ENCODE data around the gene ZNF37A. TPM values are rescaled to one million over a fixed set of nuclear protein-coding genes. Genes with fewer than 3 reads are reported as not detected.
A peak's percentile ranks its signal among the peaks of the same experiment; 100 is the strongest.

Gene ZNF37A
- total RNA-seq, 1 donor from 2014 or later, result 16.6 TPM

DNA sequence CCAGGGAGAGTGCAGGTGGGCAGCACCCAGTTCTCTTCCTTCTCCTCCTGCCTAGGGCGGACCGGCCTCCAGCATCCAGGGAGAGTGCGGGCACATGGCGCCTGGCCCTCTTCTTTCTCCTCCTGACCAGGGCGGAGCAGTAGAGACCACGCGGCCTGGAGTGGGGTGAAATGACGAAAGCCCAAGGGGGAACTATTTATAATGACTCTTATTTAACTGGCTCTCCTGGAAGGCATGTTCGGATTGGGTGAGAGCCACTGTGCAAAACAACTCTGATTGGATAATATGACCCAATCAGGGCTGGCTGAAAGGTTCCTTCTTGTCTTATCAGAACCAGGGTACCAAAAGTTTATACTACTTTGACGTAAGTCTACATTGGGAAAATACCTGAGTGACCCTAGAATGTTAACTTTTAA, 63.1 kb downstream of the ZNF37A start:
- DNase-seq (no peak), ATAC-seq (peak; percentile 16)
- intact Hi-C loops (cut with DNase I), result no loop called here
- Histone ChIP-seq H3K27ac (no peak overlapping the region), H3K4me3 (no peak overlapping the region), H3K27me3 (no peaks in the 10 kb centered on the region), H3K36me3 (no peaks in the 10 kb centered on the region), H3K9me3 (peaks cover 14% of the 10 kb centered on the region), H3K4me1 (no peaks in the 10 kb centered on the region)
- TF ChIP-seq, protein P1, sequence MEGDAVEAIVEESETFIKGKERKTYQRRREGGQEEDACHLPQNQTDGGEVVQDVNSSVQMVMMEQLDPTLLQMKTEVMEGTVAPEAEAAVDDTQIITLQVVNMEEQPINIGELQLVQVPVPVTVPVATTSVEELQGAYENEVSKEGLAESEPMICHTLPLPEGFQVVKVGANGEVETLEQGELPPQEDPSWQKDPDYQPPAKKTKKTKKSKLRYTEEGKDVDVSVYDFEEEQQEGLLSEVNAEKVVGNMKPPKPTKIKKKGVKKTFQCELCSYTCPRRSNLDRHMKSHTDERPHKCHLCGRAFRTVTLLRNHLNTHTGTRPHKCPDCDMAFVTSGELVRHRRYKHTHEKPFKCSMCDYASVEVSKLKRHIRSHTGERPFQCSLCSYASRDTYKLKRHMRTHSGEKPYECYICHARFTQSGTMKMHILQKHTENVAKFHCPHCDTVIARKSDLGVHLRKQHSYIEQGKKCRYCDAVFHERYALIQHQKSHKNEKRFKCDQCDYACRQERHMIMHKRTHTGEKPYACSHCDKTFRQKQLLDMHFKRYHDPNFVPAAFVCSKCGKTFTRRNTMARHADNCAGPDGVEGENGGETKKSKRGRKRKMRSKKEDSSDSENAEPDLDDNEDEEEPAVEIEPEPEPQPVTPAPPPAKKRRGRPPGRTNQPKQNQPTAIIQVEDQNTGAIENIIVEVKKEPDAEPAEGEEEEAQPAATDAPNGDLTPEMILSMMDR (IDR thresholded peaks at IDR 0.05), result no peak

DNA sequence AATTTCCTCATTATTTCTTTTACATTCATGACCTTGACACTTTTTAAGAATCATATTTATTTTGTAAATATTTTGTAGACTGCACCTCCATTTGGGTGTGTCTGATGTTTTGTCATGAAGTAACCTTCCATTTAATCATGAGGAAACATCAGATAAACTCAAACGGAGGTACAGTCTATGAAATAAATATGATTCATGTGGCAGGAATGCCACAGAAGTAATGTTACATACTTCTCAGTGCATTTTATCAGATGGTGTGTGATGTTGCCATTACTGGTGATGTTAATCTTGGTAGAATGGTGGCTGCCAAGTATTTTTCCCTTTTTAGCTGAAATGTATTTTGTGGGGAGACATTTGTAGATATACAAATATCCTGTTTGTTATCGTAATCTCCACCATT, 64.9 kb downstream of the ZNF37A start:
- Histone ChIP-seq H3K4me3 (no peak overlapping the region), H3K9me3 (peaks cover 14% of the 10 kb centered on the region), H3K4me1 (no peaks in the 10 kb centered on the region), H3K27me3 (no peaks in the 10 kb centered on the region), H3K36me3 (no peaks in the 10 kb centered on the region), H3K27ac (no peak overlapping the region)
- ATAC-seq, result no peak
- intact Hi-C loops (cut with DNase I), result no loop called here
- DNase-seq, result no peak
- TF ChIP-seq, protein P1 (IDR thresholded peaks at IDR 0.05), result no peak

DNA sequence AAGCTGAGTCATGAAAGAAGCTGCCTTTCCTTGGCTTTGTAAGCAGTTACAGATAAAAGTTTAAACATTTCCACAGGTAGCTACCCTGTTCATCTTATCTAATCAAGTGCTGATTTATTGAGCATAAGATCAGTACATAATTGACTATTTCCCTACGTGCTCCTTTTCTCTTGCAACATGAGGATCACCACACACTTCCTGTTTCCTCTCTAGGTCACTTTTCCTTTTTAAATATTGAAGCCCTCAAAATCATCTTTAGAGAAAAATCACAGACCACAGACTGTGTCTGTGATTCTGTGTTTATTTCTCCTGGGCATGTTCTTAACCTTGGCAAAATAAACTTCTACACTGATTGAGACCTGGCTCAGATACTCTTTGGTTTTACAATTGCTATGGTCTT, 69.5 kb downstream of the ZNF37A start:
- no peaks in the 10 kb centered on the region for H3K27me3 ChIP-seq
- ATAC-seq (no peak), DNase-seq (no peak)
- TF ChIP-seq, protein P1 (IDR thresholded peaks at IDR 0.05), result no peak
- H3K4me1 ChIP-seq, result no peaks in the 10 kb centered on the region
- H3K36me3 ChIP-seq, result no peaks in the 10 kb centered on the region
- intact Hi-C loops (cut with DNase I), result no loop called here
- H3K4me3 ChIP-seq, result no peak overlapping the region
- no peak overlapping the region for H3K27ac ChIP-seq
- peaks cover 14% of the 10 kb centered on the region for H3K9me3 ChIP-seq

DNA sequence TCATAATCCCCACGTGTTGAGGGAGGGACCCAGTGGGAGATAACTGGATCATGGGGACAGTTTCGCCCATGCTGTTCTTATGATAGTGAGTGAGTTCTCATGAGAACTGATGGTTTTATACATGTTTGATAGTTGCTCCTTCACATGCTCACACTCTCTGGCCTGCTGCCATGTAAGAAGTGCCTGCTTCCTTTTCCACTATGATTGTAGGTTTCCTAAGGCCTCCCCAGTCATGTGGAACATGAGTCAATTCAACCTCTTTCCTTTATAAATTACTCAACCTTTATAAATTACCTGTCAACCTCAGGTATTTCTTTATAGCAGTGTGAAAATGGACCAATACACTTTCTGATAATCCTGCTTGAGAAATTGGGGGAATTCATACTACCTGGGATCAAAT, 80.2 kb downstream of the ZNF37A start:
- H3K36me3 ChIP-seq, result no peaks in the 10 kb centered on the region
- no peak overlapping the region for H3K4me3 ChIP-seq
- intact Hi-C loops (cut with DNase I), result no loop called here
- ATAC-seq (no peak), DNase-seq (no peak)
- TF ChIP-seq, protein P1 (IDR thresholded peaks at IDR 0.05), result no peak
- H3K9me3 ChIP-seq, result no peaks in the 10 kb centered on the region
- no peaks in the 10 kb centered on the region for H3K27me3 ChIP-seq
- H3K4me1 ChIP-seq, result no peaks in the 10 kb centered on the region
- no peak overlapping the region for H3K27ac ChIP-seq

DNA sequence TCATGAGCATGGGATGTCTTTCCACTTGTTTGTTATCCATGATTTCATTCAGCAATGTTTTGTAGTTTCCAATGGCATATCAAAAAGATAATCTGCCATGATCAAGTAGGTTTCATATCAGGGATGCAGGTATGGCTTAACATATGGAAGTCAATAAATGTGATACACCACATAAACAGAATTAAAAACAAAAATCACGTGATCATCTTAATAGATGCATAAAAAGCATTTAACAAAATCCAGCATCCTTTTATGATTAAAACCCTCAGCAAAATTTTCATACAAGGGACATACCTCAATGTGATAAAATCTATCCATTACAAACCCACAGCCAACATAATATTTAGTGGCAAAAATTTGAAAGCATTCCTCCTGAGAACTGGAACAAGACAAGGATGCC, 90.3 kb downstream of the ZNF37A start:
- no peak for ATAC-seq
- intact Hi-C loops (cut with DNase I), result no loop called here
- H3K9me3 ChIP-seq, result no peaks in the 10 kb centered on the region
- no peaks in the 10 kb centered on the region for H3K36me3 ChIP-seq
- no peaks in the 10 kb centered on the region for H3K27me3 ChIP-seq
- H3K4me3 ChIP-seq, result no peak overlapping the region
- no peak overlapping the region for H3K27ac ChIP-seq
- no peak for DNase-seq
- TF ChIP-seq, protein P1 (IDR thresholded peaks at IDR 0.05), result no peak
- no peaks in the 10 kb centered on the region for H3K4me1 ChIP-seq

Other genes starting within 250 kb of the ZNF37A start
- 14.3 TPM for gene ZNF248, start 236.7 kb upstream of the ZNF37A start, total RNA-seq
- gene ZNF25, start 117.7 kb upstream of the ZNF37A start, total RNA-seq, result 11.5 TPM
- 25.7 TPM for gene ZNF33A, start 83.7 kb upstream of the ZNF37A start, total RNA-seq

Data from upper lobe of right lung (tissue), 1 donor.